ENCODE results near the gene H19. TPM values are rescaled to one million over a fixed set of nuclear protein-coding genes. Genes with fewer than 3 reads are reported as not detected.

H19 gene
- total RNA-seq, 1 experiment from 2014 or later = 152 TPM

DNA sequence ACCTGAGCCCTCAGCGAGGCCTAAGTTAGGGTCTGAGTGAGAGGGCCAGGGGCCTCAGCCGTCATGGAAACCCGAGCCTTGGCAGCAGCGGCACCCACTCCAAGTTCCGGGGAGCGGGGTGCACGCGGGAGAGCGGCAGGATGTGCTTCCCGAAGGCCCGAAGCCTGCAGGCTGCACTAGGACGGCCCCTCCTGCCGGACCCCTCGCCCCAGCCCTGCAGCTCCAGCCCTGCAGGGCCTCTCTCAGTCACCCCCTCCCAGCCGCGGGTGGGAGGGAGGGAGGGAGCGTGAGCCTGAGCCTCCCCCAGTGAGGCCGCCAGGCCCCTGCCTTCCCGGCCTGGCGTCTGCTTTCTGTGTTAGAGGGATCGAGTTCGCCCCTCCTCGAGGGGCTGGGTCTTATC is 27.9 kb downstream of the H19 start:
- BruUV-seq (replicated peaks) = no TSS peak
- POLR2A ChIA-PET = no interaction called here
- no peak overlapping the region for H3K27ac Mint-ChIP-seq (ENCODE audit: low read depth, unreplicated experiment)
- H3K4me1 Mint-ChIP-seq (ENCODE audit: insufficient read depth, unreplicated experiment) = no peaks in the 10 kb centered on the region
- H3K36me3 Mint-ChIP-seq (ENCODE audit: insufficient read depth, unreplicated experiment) = no peaks in the 10 kb centered on the region
- no peaks in the 10 kb centered on the region for H3K27me3 Mint-ChIP-seq (ENCODE audit: insufficient read depth, unreplicated experiment)
- intact Hi-C loops (cut with micrococcal nuclease) = no loop called here
- no peak overlapping the region for H3K4me3 Mint-ChIP-seq (ENCODE audit: unreplicated experiment)
- no peak for TF ChIP-seq CTCF (IDR thresholded peaks at IDR 0.05; ENCODE audit: unreplicated experiment)
- DNase-seq (ENCODE audit: unreplicated experiment) = no peak
- H3K9me3 Mint-ChIP-seq (ENCODE audit: unreplicated experiment) = no peaks in the 10 kb centered on the region
- CTCF ChIA-PET = interaction anchor here (0.6 to 0.9 kb wide), 2 partner anchors 182 to 184 kb away, joined by 3 to 4 read pairs; no protein-coding TSS in a partner anchor

DNA sequence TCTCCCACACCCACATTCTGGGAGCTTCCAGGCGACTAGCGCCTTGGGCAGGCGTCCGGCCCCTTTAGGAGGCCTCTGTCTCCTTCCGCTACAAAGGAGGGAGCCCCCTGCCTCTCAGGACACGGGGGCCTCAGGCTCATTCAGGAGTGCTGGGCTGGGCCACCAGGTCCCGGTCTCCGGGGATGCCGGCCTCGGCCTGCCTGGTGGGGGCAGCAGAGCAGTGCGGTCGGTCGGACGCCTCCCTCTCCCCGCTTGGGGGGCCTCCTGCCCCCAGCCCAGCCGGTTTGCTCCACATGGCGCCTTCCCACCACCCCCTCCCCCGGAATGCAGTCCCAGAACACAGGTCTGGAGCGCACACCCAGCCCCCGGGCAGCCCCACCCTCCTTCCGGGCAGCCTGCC is 28.6 kb downstream of the H19 start:
- ChIA-PET POLR2A (no interaction called here), CTCF (interaction anchor here (0.9 kb wide), 1 partner anchor 183 kb away, joined by 3 read pairs; no protein-coding TSS in a partner anchor)
- no peaks in the 10 kb centered on the region for H3K9me3 Mint-ChIP-seq (ENCODE audit: unreplicated experiment)
- intact Hi-C loops (cut with micrococcal nuclease) = no loop called here
- H3K4me1 Mint-ChIP-seq (ENCODE audit: insufficient read depth, unreplicated experiment) = no peaks in the 10 kb centered on the region
- no peak overlapping the region for H3K4me3 Mint-ChIP-seq (ENCODE audit: unreplicated experiment)
- H3K27me3 Mint-ChIP-seq (ENCODE audit: insufficient read depth, unreplicated experiment) = no peaks in the 10 kb centered on the region
- H3K36me3 Mint-ChIP-seq (ENCODE audit: insufficient read depth, unreplicated experiment) = no peaks in the 10 kb centered on the region
- BruUV-seq (replicated peaks) = no TSS peak
- H3K27ac Mint-ChIP-seq (ENCODE audit: low read depth, unreplicated experiment) = no peak overlapping the region
- DNase-seq (ENCODE audit: unreplicated experiment) = no peak
- no peak for TF ChIP-seq CTCF (IDR thresholded peaks at IDR 0.05; ENCODE audit: unreplicated experiment)

GRCh38 chr11:1968454-1969002 is 29.1 kb downstream of the H19 start:
- no peaks in the 10 kb centered on the region for H3K27me3 Mint-ChIP-seq (ENCODE audit: insufficient read depth, unreplicated experiment)
- H3K27ac Mint-ChIP-seq (ENCODE audit: low read depth, unreplicated experiment) = no peak overlapping the region
- POLR2A ChIA-PET = interaction anchor here (0.6 kb wide), 1 partner anchor 12 kb away, joined by 3 read pairs; no protein-coding TSS in a partner anchor
- CTCF ChIA-PET = interaction anchor here (1.1 kb wide), 1 partner anchor 182 kb away, joined by 4 read pairs; no protein-coding TSS in a partner anchor
- no TSS peak for BruUV-seq (replicated peaks)
- no peak for DNase-seq (ENCODE audit: unreplicated experiment)
- TF ChIP-seq CTCF (IDR thresholded peaks at IDR 0.05; ENCODE audit: unreplicated experiment) = no peak
- no peaks in the 10 kb centered on the region for H3K9me3 Mint-ChIP-seq (ENCODE audit: unreplicated experiment)
- H3K4me1 Mint-ChIP-seq (ENCODE audit: insufficient read depth, unreplicated experiment) = no peaks in the 10 kb centered on the region
- H3K4me3 Mint-ChIP-seq (ENCODE audit: unreplicated experiment) = no peak overlapping the region
- intact Hi-C loops (cut with micrococcal nuclease) = no loop called here
- H3K36me3 Mint-ChIP-seq (ENCODE audit: insufficient read depth, unreplicated experiment) = no peaks in the 10 kb centered on the region

DNA sequence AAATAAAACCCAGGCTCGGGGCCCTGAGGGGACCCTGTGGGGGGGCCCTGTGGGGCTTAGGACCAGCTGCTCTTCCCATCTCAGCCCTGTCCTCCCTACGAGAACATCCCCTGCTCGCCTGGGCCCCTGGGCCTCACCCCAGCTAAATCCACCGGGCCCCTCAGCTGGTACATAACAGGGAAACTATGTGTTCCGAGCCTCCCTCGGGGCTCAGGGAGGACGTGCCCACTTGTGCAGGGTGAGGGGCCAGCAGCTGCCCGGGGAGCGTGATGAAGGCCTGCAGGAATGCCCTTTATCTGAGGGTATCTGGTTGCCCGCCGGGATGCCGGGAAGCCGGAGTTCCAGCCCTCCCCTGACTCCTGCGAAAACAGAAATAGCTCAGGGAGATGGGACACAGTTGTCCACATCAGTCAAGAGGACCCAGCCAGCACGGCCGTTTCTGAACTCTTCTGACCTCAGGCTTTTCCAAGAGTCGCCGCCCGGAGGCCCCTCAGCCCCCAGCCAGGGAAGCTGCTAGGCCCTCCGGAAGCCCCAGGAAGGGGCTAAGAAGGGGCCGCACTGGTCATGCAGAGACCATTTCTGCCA is 29.9 kb downstream of the H19 start:
- Mint-ChIP-seq H3K27ac (ENCODE audit: low read depth, unreplicated experiment) (no peak overlapping the region), H3K4me1 (ENCODE audit: insufficient read depth, unreplicated experiment) (no peaks in the 10 kb centered on the region), H3K4me3 (ENCODE audit: unreplicated experiment) (no peak overlapping the region), H3K27me3 (ENCODE audit: insufficient read depth, unreplicated experiment) (no peaks in the 10 kb centered on the region), H3K36me3 (ENCODE audit: insufficient read depth, unreplicated experiment) (no peaks in the 10 kb centered on the region), H3K9me3 (ENCODE audit: unreplicated experiment) (no peaks in the 10 kb centered on the region)
- POLR2A ChIA-PET = interaction anchor here (0.6 kb wide), 1 partner anchor 13 kb away, joined by 3 read pairs; no protein-coding TSS in a partner anchor
- no peak for TF ChIP-seq CTCF (IDR thresholded peaks at IDR 0.05; ENCODE audit: unreplicated experiment)
- BruUV-seq (replicated peaks) = no TSS peak
- intact Hi-C loops (cut with micrococcal nuclease) = no loop called here
- CTCF ChIA-PET = interaction anchor here (0.8 to 1.3 kb wide), 3 partner anchors 12 to 182 kb away, joined by 3 to 4 read pairs (median 3); no protein-coding TSS in a partner anchor
- no peak for DNase-seq (ENCODE audit: unreplicated experiment)

Measured in MCF 10A (cell line).